Fibroblast of skin of right quadriceps (primary cell): ENCODE measurements around the gene SMPX.

Experiments used
- DNase-seq: peaks from one replicate; pipeline ENCODE4 v3.0.0-alpha.2; 2013

The SMPX gene

GRCh38 chrX:21741869-21742701, 15.8 kb downstream of the SMPX start:
- DNase-seq, result no peak

DNA sequence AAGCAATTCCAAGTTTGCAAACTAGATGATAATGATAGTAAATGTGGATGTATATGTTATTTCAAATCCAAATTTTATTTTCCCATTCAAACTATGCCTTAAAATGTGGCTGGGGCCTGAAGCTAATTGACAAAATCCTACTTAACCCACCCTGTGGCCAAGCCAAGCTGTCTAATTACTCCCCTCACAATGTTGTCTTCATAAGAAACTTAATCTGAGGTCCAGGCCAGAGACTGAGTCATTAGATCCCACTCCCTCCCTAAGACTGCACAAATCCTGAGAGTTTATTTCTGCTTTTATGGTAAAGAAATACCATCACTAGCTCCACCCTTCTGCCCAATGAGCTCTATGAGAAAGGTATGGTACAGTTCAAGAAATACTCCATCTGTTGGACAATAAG, 16.6 kb downstream of the SMPX start:
- DNase-seq, result no peak

GRCh38 chrX:21740329-21741274, 17.3 kb downstream of the SMPX start:
- DNase-seq, result no peak

GRCh38 chrX:21738950-21739287, 19.0 kb downstream of the SMPX start:
- DNase-seq, result no peak

GRCh38 chrX:21738210-21738949, 19.5 kb downstream of the SMPX start:
- no peak for DNase-seq

DNA sequence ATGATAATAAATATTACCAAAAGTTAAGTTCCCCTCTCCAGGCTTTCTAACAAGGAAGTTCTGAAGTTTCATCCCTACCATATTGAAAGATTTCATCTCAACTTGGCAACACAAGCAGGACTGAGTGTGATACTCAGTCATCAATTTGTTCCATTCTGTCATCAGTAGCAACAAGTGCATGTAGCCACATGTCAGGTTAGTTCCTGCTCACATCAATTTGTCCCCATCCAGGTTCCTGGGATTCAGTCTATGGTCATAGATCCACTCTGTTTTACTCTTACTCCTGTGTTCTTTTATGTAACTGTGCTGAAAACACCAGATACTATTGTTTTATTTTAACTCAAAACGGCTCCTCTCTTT, 22.2 kb downstream of the SMPX start:
- DNase-seq, result no peak

DNA sequence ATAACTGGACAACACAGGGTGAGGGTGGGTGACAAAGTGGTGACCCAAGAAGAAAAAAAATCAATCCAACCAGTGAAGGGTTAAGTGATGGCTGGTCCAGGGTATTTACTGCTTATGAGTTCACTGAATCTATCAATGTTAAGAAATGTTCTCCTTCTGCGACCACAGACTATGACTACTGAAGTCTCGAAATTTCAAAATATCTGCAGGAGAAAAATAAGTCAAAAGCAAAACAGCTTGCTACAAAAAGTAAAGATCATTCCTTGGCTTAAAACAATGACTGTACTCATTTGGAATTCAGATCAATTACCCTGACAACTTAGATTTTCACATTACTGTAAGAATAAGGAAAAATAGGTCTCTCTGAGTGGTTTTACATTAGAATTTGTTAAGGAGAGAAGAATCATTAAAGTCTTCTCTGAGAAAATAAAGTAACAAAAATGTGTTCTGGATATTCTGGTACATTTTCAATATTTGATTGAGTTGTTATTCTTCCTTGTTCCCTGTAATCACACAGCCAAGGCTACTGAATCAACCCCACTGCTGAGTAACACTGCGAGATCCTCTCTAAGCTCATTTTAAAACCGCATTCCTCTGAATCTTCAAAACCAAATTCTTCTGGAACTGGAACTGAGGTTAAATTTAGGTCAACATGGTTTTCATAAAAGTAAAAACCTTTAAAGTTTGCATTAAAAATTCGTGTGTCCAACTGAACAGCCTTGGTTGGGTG, 22.7 kb downstream of the SMPX start:
- DNase-seq, result peak; percentile 57

- DNase-seq, result no peak
These were observed 23.7 kb downstream of the SMPX start for GRCh38 chrX:21734175-21734574.

GRCh38 chrX:21733705-21734104, 24.2 kb downstream of the SMPX start:
- DNase-seq, result no peak

GRCh38 chrX:21730026-21730425, 27.9 kb downstream of the SMPX start:
- DNase-seq, result peak; percentile 47

GRCh38 chrX:21728276-21728968, 29.5 kb downstream of the SMPX start:
- no peak for DNase-seq

- DNase-seq, result no peak
These were observed 32.0 kb downstream of the SMPX start for GRCh38 chrX:21725916-21726315.

DNA sequence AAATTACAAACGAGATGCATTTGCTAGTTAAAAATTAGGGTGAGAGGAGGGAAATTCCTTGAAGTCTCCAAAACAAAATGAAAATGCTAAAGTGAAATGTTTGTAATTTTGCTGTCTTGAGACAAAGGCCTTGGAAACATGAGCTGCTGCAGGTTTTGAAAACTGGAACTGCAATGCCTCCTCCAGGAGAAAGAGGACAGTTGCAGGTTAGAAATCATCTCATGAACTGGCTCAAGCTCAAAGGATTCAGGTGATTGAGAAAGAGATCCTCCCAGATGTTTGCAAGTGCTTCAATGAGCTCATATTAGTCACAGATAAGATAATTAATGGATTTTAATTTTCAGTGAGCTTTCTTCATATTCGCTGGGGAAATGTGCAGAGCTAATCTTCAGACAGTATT, 32.4 kb downstream of the SMPX start:
- peak; percentile 47 for DNase-seq

GRCh38 chrX:21723814-21724213, 34.1 kb downstream of the SMPX start:
- DNase-seq, result no peak

GRCh38 chrX:21723084-21723483, 34.8 kb downstream of the SMPX start:
- DNase-seq, result peak; percentile 20

- DNase-seq, result peak; percentile 26
These were observed 36.7 kb downstream of the SMPX start for GRCh38 chrX:21721195-21721594.

GRCh38 chrX:21718575-21718974, 39.3 kb downstream of the SMPX start:
- DNase-seq, result no peak

DNA sequence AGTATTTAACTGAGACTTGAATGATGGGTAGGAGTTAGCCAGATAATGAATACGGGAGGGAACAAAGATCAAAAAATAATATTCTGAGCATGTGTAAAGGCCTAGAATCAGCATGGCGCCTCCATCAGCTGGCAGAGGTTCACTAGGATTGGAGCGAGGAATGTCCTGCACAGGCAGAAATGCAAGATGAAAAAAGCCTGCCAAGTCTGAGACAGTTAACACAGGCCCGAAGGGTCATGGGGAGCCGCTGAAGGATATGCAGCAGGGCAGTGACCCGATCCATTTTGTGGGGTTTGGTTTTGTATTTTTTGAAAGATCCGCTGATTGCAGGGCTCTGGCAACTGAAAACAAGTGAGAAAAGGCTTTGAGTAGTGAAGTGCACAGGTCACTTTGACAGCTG, 40.1 kb downstream of the SMPX start:
- DNase-seq, result no peak

GRCh38 chrX:21715825-21716224, 42.1 kb downstream of the SMPX start:
- DNase-seq, result no peak

- DNase-seq, result no peak
These were observed 42.6 kb downstream of the SMPX start for GRCh38 chrX:21715337-21715736.

DNA sequence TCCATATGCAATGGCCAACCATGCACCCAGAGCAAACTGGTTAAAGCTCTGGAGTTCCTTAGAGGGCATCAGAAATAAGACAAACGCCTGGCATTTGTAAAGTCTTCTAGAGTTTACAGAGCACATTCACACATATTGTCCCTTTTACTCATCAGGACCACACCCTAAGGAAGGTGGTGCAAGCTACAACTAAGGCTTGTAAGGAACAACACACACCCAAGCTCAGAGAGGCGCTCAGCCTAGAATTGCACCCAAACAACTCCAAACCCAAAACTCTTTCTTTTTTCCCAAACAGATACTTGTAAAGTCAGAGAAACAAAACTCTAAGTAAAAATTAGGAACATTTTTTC, 46.1 kb downstream of the SMPX start:
- DNase-seq, result no peak
